Neuronal stem cell (in vitro differentiated cells): ENCODE measurements around the gene NXPE3.

Source experiments
- DNase-seq: peaks from one replicate; pipeline ENCODE4 v3.0.0-alpha.2; 2013; ENCODE audit warnings: low spot score
- H2AFZ ChIP-seq: one replicate; pipeline ENCODE4 v1.6.1; 2013; ENCODE audit warnings: mild to moderate bottlenecking, low read length, inconsistent platforms
- H2AK5ac ChIP-seq: 2 replicates; pipeline ENCODE4 v1.6.1; 2013; ENCODE audit warnings: low read depth, mild to moderate bottlenecking, inconsistent platforms, low read length, moderate library complexity, mixed read lengths
- H2BK120ac ChIP-seq: 2 replicates; pipeline ENCODE4 v1.6.1; 2013; ENCODE audit warnings: low read depth, mild to moderate bottlenecking, inconsistent platforms, low read length, moderate library complexity, mixed read lengths
- H2BK12ac ChIP-seq: one replicate; pipeline ENCODE4 v1.6.1; 2013; ENCODE audit warnings: low read length, inconsistent platforms
- H2BK15ac ChIP-seq: 2 replicates; pipeline ENCODE4 v1.6.1; 2013; ENCODE audit warnings: mild to moderate bottlenecking, low read length, inconsistent platforms, mixed read lengths
- H2BK5ac ChIP-seq: one replicate; pipeline ENCODE4 v1.6.1; 2013; ENCODE audit warnings: inconsistent platforms, mild to moderate bottlenecking, low read length, moderate library complexity
- H3K14ac ChIP-seq: one replicate; pipeline ENCODE4 v1.6.1; 2013; ENCODE audit warnings: low read length, inconsistent platforms
- H3K18ac ChIP-seq: 2 replicates; pipeline ENCODE4 v1.6.1; 2013; ENCODE audit warnings: low read length, inconsistent platforms
- H3K23ac ChIP-seq: 2 replicates; pipeline ENCODE4 v1.6.1; 2013; ENCODE audit warnings: low read depth, mild to moderate bottlenecking, mixed read lengths, low read length, inconsistent platforms; ENCODE audit not compliant: poor library complexity
- H3K27ac ChIP-seq: replicated peaks from 3 replicates; pipeline ENCODE4 v1.5.1; 2013; ENCODE audit warnings: low read length, inconsistent platforms
- H3K27me3 ChIP-seq, 3 experiments: 2 replicates each; pipeline ENCODE4 v1.6.1; 2013; ENCODE audit warnings: low read length in 3 of 3, mild to moderate bottlenecking in 2 of 3, inconsistent platforms in 1 of 3, low read depth in 1 of 3, mixed read lengths in 1 of 3, moderate library complexity in 1 of 3; ENCODE audit not compliant: control insufficient read depth in 3 of 3, insufficient read depth in 3 of 3
- H3K36me3 ChIP-seq, 2 donors: replicated peaks in 1 of 2; 2 replicates each; pipeline ENCODE4 v1.6.1; 2013; ENCODE audit warnings: low read length in 2 of 2; ENCODE audit not compliant: control insufficient read depth in 2 of 2, insufficient read depth in 2 of 2
- H3K4ac ChIP-seq: 2 replicates; pipeline ENCODE4 v1.6.1; 2013; ENCODE audit warnings: inconsistent platforms, mild to moderate bottlenecking, low read length, moderate library complexity
- H3K4me1 ChIP-seq, 2 donors: 1 replicate in 1 of 2; 2 replicates in 1 of 2; pipeline ENCODE4 v1.6.1; 2013; ENCODE audit warnings: low read length in 2 of 2, low read depth in 1 of 2; ENCODE audit not compliant: control insufficient read depth in 2 of 2, insufficient read depth in 1 of 2
- H3K4me2 ChIP-seq: one replicate; pipeline ENCODE4 v1.6.1; 2013; ENCODE audit warnings: mild to moderate bottlenecking, low read length, inconsistent platforms; ENCODE audit not compliant: insufficient read depth, poor library complexity, severe bottlenecking
- H3K4me3 ChIP-seq, 2 donors: 2 replicates each; pipeline ENCODE4 v1.5.1; 2013; ENCODE audit warnings: low read length in 2 of 2, mild to moderate bottlenecking in 2 of 2, inconsistent platforms in 1 of 2, moderate library complexity in 1 of 2
- H3K79me1 ChIP-seq: one replicate; pipeline ENCODE4 v1.6.1; 2013; ENCODE audit warnings: low read depth, mild to moderate bottlenecking, inconsistent platforms, low read length, moderate library complexity
- H3K9ac ChIP-seq: one replicate; pipeline ENCODE4 v1.6.1; 2013; ENCODE audit warnings: mild to moderate bottlenecking, low read depth, low read length, inconsistent platforms; ENCODE audit not compliant: poor library complexity
- H3K9me3 ChIP-seq, 2 donors: replicated peaks in 1 of 2; 2 replicates each; pipeline versions ENCODE3 to v1.6.1; 2013; ENCODE audit warnings: low read length in 2 of 2, mild to moderate bottlenecking in 2 of 2, inconsistent platforms in 1 of 2, low read depth in 1 of 2, mixed read lengths in 1 of 2, moderate library complexity in 1 of 2; ENCODE audit not compliant: control insufficient read depth in 2 of 2, insufficient read depth in 1 of 2
- H4K8ac ChIP-seq: one replicate; pipeline ENCODE4 v1.6.1; 2013; ENCODE audit warnings: low read depth, mild to moderate bottlenecking, inconsistent platforms, low read length, moderate library complexity
- H4K91ac ChIP-seq: one replicate; pipeline ENCODE4 v1.6.1; 2013; ENCODE audit warnings: low read length, low read depth, mild to moderate bottlenecking, inconsistent platforms; ENCODE audit not compliant: poor library complexity
- WGBS, 2 donors: extraction: QIAGEN DNeasy Blood & Tissue Kit; methylation state at CpG; one replicate each; pipeline ENCODE4 v1.1.7; 2013; ENCODE audit warnings: missing lambda C conversion rate in 2 of 2, mixed read lengths in 1 of 2; ENCODE audit not compliant: insufficient read length in 2 of 2, insufficient replicate concordance in 1 of 2; ENCODE audit errors: extremely low coverage in 2 of 2; 5-methylcytosine and 5-hydroxymethylcytosine counted together

The NXPE3 gene

GRCh38 chr3:101828691-101829436 lies 49.9 kb downstream of the NXPE3 start:
- Histone ChIP-seq H3K9me3 (no peaks in the 10 kb centered on the region), H3K4me3 (peak overlapping the region in 1 of 2 donors; percentile 53), H3K14ac (no peak overlapping the region), H3K36me3 (no peaks in the 10 kb centered on the region), H2AK5ac (peak overlapping the region; percentile 6), H3K27ac (no peak overlapping the region), H3K27me3 (no peaks in the 10 kb centered on the region), H4K91ac (peak overlapping the region; percentile 19), H4K8ac (no peak overlapping the region), H3K4me2 (peak overlapping the region; percentile 43), H2AFZ (peak overlapping the region; percentile 97), H2BK15ac (no peak overlapping the region), H3K4me1 (peaks cover 5 to 16% of the 10 kb centered on the region in 2 donors), H2BK5ac (no peak overlapping the region), H3K4ac (no peak overlapping the region), H3K9ac (no peak overlapping the region), H3K23ac (no peak overlapping the region), H3K79me1 (no peaks in the 10 kb centered on the region), H2BK12ac (peak overlapping the region; percentile 47), H3K18ac (peak overlapping the region; percentile 50), H2BK120ac (no peak overlapping the region)
- no CpG with 5 or more reads among the region's 9 CpGs for WGBS, 2 donors
- no peak for DNase-seq

- H2BK15ac ChIP-seq: no peak overlapping the region
- H2BK5ac ChIP-seq: no peak overlapping the region
- no peak overlapping the region for H3K18ac ChIP-seq
- peak overlapping the region; percentile 47 for H2BK12ac ChIP-seq
- H2AK5ac ChIP-seq: no peak overlapping the region
- WGBS, 2 donors: no CpG with 5 or more reads among the region's 2 CpGs
- peaks cover 5 to 16% of the 10 kb centered on the region in 2 donors for H3K4me1 ChIP-seq
- H2BK120ac ChIP-seq: no peak overlapping the region
- peak overlapping the region; percentile 97 for H2AFZ ChIP-seq
- no peaks in the 10 kb centered on the region for H3K79me1 ChIP-seq
- H3K4me3 ChIP-seq: no peak overlapping the region
- DNase-seq: no peak
- H3K27me3 ChIP-seq: no peaks in the 10 kb centered on the region
- H4K91ac ChIP-seq: no peak overlapping the region
- H3K27ac ChIP-seq: no peak overlapping the region
- no peak overlapping the region for H3K4me2 ChIP-seq
- H3K23ac ChIP-seq: no peak overlapping the region
- no peak overlapping the region for H3K14ac ChIP-seq
- no peak overlapping the region for H3K9ac ChIP-seq
- H3K9me3 ChIP-seq: no peaks in the 10 kb centered on the region
- H4K8ac ChIP-seq: no peak overlapping the region
- no peaks in the 10 kb centered on the region for H3K36me3 ChIP-seq
- no peak overlapping the region for H3K4ac ChIP-seq
These were observed 50.4 kb downstream of the NXPE3 start for GRCh38 chr3:101829437-101829830.

- no peak overlapping the region for H2BK15ac ChIP-seq
- no peaks in the 10 kb centered on the region for H3K36me3 ChIP-seq
- H3K4me2 ChIP-seq: no peak overlapping the region
- no peak overlapping the region for H2AK5ac ChIP-seq
- H3K4ac ChIP-seq: no peak overlapping the region
- peaks cover 5 to 16% of the 10 kb centered on the region in 2 donors for H3K4me1 ChIP-seq
- no peak overlapping the region for H4K91ac ChIP-seq
- no peak overlapping the region for H4K8ac ChIP-seq
- DNase-seq: no peak
- no peaks in the 10 kb centered on the region for H3K79me1 ChIP-seq
- H2BK120ac ChIP-seq: no peak overlapping the region
- no peak overlapping the region for H3K23ac ChIP-seq
- H3K27ac ChIP-seq: no peak overlapping the region
- H3K27me3 ChIP-seq: no peaks in the 10 kb centered on the region
- no peak overlapping the region for H3K9ac ChIP-seq
- H3K18ac ChIP-seq: no peak overlapping the region
- no peak overlapping the region for H2BK5ac ChIP-seq
- no peak overlapping the region for H2AFZ ChIP-seq
- no peaks in the 10 kb centered on the region for H3K9me3 ChIP-seq
- no peak overlapping the region for H2BK12ac ChIP-seq
- WGBS, 2 donors: no CpG with 5 or more reads among the region's 2 CpGs
- H3K4me3 ChIP-seq: no peak overlapping the region
- no peak overlapping the region for H3K14ac ChIP-seq
These were observed 50.9 kb downstream of the NXPE3 start for GRCh38 chr3:101829874-101830273.

GRCh38 chr3:101833446-101833974 lies 54.5 kb downstream of the NXPE3 start:
- Histone ChIP-seq H2BK120ac (no peak overlapping the region), H2BK12ac (no peak overlapping the region), H2BK15ac (no peak overlapping the region), H2BK5ac (no peak overlapping the region), H3K79me1 (no peaks in the 10 kb centered on the region), H3K4me1 (peaks cover 5 to 10% of the 10 kb centered on the region in 2 donors), H3K27me3 (no peaks in the 10 kb centered on the region), H3K18ac (no peak overlapping the region), H2AFZ (no peak overlapping the region), H2AK5ac (no peak overlapping the region), H4K8ac (no peak overlapping the region), H3K36me3 (no peaks in the 10 kb centered on the region), H3K23ac (no peak overlapping the region), H4K91ac (no peak overlapping the region), H3K4me3 (no peak overlapping the region), H3K27ac (no peak overlapping the region), H3K9ac (no peak overlapping the region), H3K4ac (no peak overlapping the region), H3K9me3 (no peaks in the 10 kb centered on the region), H3K4me2 (no peak overlapping the region), H3K14ac (no peak overlapping the region)
- WGBS, 2 donors: no CpG with 5 or more reads among the region's 2 CpGs
- DNase-seq: no peak
